Neural cell (in vitro differentiated cells): Measurements from ENCODE around the gene ZBTB40. TPM values are rescaled to one million over a fixed set of nuclear protein-coding genes. Genes with fewer than 3 reads are reported as not detected.

Experiments
- H2AFZ ChIP-seq: fragments of 200-600, 300-800 bp; sonication (generic), shearing (Covaris generic); 2 replicates; pipeline ENCODE4 v1.6.0; 2014; ENCODE audit warnings: low read depth, mild to moderate bottlenecking, antibody characterized with exemption, low read length, moderate library complexity
- H3F3A ChIP-seq: fragments of 200-600 bp; shearing (Covaris generic); 2 replicates; pipeline ENCODE4 v1.6.1; 2016; ENCODE audit warnings: mild to moderate bottlenecking, moderate library complexity, mixed read lengths, antibody characterized with exemption, low read length; ENCODE audit not compliant: insufficient read depth, poor library complexity, severe bottlenecking
- H3K27ac ChIP-seq: fragments of 200-600, 300-800 bp; sonication (generic), shearing (Covaris generic); 2 replicates; pipeline ENCODE4 v1.5.1; 2014; ENCODE audit warnings: mild to moderate bottlenecking, low read length, moderate library complexity
- H3K27me3 ChIP-seq: fragments of 300-800, 200-600 bp; sonication (generic), shearing (Covaris generic); 2 replicates; pipeline ENCODE4 v1.6.0; 2014; ENCODE audit warnings: mild to moderate bottlenecking, low read depth, low read length, moderate library complexity; ENCODE audit not compliant: insufficient read depth
- H3K36me3 ChIP-seq: fragments of 300-800, 200-600 bp; sonication (generic), shearing (Covaris generic); 2 replicates; pipeline ENCODE4 v1.5.1; 2014; ENCODE audit warnings: mild to moderate bottlenecking, antibody characterized with exemption, low read length, moderate library complexity; ENCODE audit not compliant: insufficient read depth
- H3K4me2 ChIP-seq: fragments of 300-800, 200-600 bp; sonication (generic), shearing (Covaris generic); 2 replicates; pipeline ENCODE4 v1.6.0; 2014; ENCODE audit warnings: mild to moderate bottlenecking, low read length
- H3K4me3 ChIP-seq: fragments of 300-800, 200-600 bp; sonication (generic), shearing (Covaris generic); 2 replicates; pipeline ENCODE4 v1.5.1; 2014; ENCODE audit warnings: mild to moderate bottlenecking, low read length, moderate library complexity
- H3K79me2 ChIP-seq: fragments of 200-600 bp; shearing (Covaris generic); replicated peaks from 2 replicates; pipeline ENCODE4 v1.6.0; 2014; ENCODE audit warnings: mild to moderate bottlenecking, low read length, moderate library complexity; ENCODE audit not compliant: insufficient read depth
- H3K9ac ChIP-seq: fragments of 300-800, 200-600 bp; sonication (generic), shearing (Covaris generic); 2 replicates; pipeline ENCODE4 v1.6.1; 2016; ENCODE audit warnings: mild to moderate bottlenecking, low read length, mixed read lengths
- H3K9me2 ChIP-seq: fragments of 200-600 bp; shearing (Covaris generic); 2 replicates; pipeline ENCODE4 v1.6.1; 2016; ENCODE audit warnings: mild to moderate bottlenecking, low read length, mixed read lengths; ENCODE audit not compliant: insufficient read depth
- H3K9me3 ChIP-seq: fragments of 200-600, 300-800 bp; sonication (generic), shearing (Covaris generic); 2 replicates; pipeline ENCODE4 v1.6.1; 2016; ENCODE audit warnings: mild to moderate bottlenecking, mixed run types, low read length, moderate library complexity, mixed read lengths
- H4K20me1 ChIP-seq: fragments of 200-600 bp; shearing (Covaris generic); 2 replicates; pipeline ENCODE4 v1.6.1; 2016; ENCODE audit warnings: mild to moderate bottlenecking, mixed run types; ENCODE audit not compliant: insufficient read depth
- CTCF ChIP-seq: fragments of 450-650 bp; IDR thresholded peaks from 2 replicates; pipeline ENCODE4 v1.5.1; 2014; ENCODE audit warnings: antibody characterized with exemption, mild to moderate bottlenecking, moderate library complexity; ENCODE audit not compliant: poor library complexity, severe bottlenecking
- EP300 ChIP-seq: fragments of 450-650 bp; conservative IDR thresholded peaks from 2 replicates; pipeline ENCODE4 v1.6.1; 2014; ENCODE audit warnings: antibody characterized with exemption, mild to moderate bottlenecking, moderate library complexity; ENCODE audit not compliant: poor library complexity, severe bottlenecking
- EZH2 ChIP-seq: fragments of 200-600, 300-800 bp; shearing (Covaris generic), sonication (generic); IDR thresholded peaks from 2 replicates; pipeline ENCODE4 v1.6.1; 2014; ENCODE audit warnings: antibody characterized with exemption, low read length, borderline replicate concordance, mild to moderate bottlenecking; ENCODE audit not compliant: insufficient read depth, poor library complexity, severe bottlenecking
- MXI1 ChIP-seq: fragments of 450-650 bp; conservative IDR thresholded peaks from 2 replicates; pipeline ENCODE4 v1.6.1; 2014; ENCODE audit warnings: antibody characterized with exemption, mild to moderate bottlenecking; ENCODE audit not compliant: poor library complexity, severe bottlenecking
- POLR2AphosphoS5 ChIP-seq: IDR thresholded peaks from 2 replicates; pipeline ENCODE4 v1.6.1; 2012
- RAD21 ChIP-seq: fragments of 450-650 bp; conservative IDR thresholded peaks from 2 replicates; pipeline ENCODE4 v1.6.1; 2014; ENCODE audit warnings: antibody characterized with exemption, mild to moderate bottlenecking, moderate library complexity
- REST ChIP-seq: IDR thresholded peaks from 2 replicates; pipeline ENCODE4 v1.6.1; 2012; ENCODE audit warnings: borderline replicate concordance
- SMC3 ChIP-seq: fragments of 450-650 bp; conservative IDR thresholded peaks from 2 replicates; pipeline ENCODE4 v1.6.1; 2014; ENCODE audit warnings: antibody characterized with exemption, mild to moderate bottlenecking, moderate library complexity; ENCODE audit not compliant: poor library complexity
- TAF1 ChIP-seq: IDR thresholded peaks from 2 replicates; pipeline ENCODE4 v1.6.1; 2012; ENCODE audit warnings: low read depth
- polyA plus RNA-seq: library from polyadenylated mRNA; depleted of rRNA; stranded (reverse); fragments of >200 nt; gene quantifications from 2 replicates; pipeline ENCODE4 v1.2.3, GENCODE V29; 2014

The ZBTB40 gene
- polyA plus RNA-seq, 1 donor from 2014 or later, result 12.7 TPM

GRCh38 chr1:22420455-22421053 lies 31.1 kb upstream of the ZBTB40 start:
- no peaks in the 10 kb centered on the region for H3K27me3 ChIP-seq
- H3K79me2 ChIP-seq, result no peaks in the 10 kb centered on the region
- H3K9me2 ChIP-seq, result no peaks in the 10 kb centered on the region
- H4K20me1 ChIP-seq, result no peaks in the 10 kb centered on the region
- H3F3A ChIP-seq, result no peaks in the 10 kb centered on the region
- H3K9ac ChIP-seq, result peak overlapping the region; percentile 34
- TF ChIP-seq SMC3 (peak; percentile 100), EZH2 (no peak), POLR2AphosphoS5 (no peak), TAF1 (no peak), REST (no peak), CTCF (peak; percentile 98), RAD21 (peak; percentile 99), EP300 (no peak), MXI1 (no peak)
- H3K4me3 ChIP-seq, result no peak overlapping the region
- no peak overlapping the region for H3K27ac ChIP-seq
- H3K4me2 ChIP-seq, result no peak overlapping the region
- no peaks in the 10 kb centered on the region for H3K36me3 ChIP-seq
- no peak overlapping the region for H2AFZ ChIP-seq
- H3K9me3 ChIP-seq, result no peaks in the 10 kb centered on the region

GRCh38 chr1:22426781-22427180 lies 24.9 kb upstream of the ZBTB40 start:
- H3K36me3 ChIP-seq, result no peaks in the 10 kb centered on the region
- no peaks in the 10 kb centered on the region for H4K20me1 ChIP-seq
- no peaks in the 10 kb centered on the region for H3K9me3 ChIP-seq
- H3K4me2 ChIP-seq, result no peak overlapping the region
- no peaks in the 10 kb centered on the region for H3K9me2 ChIP-seq
- H3K9ac ChIP-seq, result no peak overlapping the region
- H2AFZ ChIP-seq, result no peak overlapping the region
- no peak overlapping the region for H3K4me3 ChIP-seq
- H3K27ac ChIP-seq, result no peak overlapping the region
- H3F3A ChIP-seq, result no peaks in the 10 kb centered on the region
- H3K79me2 ChIP-seq, result no peaks in the 10 kb centered on the region
- TF ChIP-seq MXI1 (no peak), EZH2 (no peak), RAD21 (no peak), SMC3 (no peak), EP300 (no peak), TAF1 (no peak), REST (no peak), CTCF (no peak), POLR2AphosphoS5 (no peak)
- H3K27me3 ChIP-seq, result no peaks in the 10 kb centered on the region
